NCI-H510A (cell line): Measurements from ENCODE around the gene ITGB3BP.

ENCODE experiments used
- DNase-seq: peaks from one replicate; lab custom pipeline; 2025; lab: John Stamatoyannopoulos, UW

The ITGB3BP gene

DNA sequence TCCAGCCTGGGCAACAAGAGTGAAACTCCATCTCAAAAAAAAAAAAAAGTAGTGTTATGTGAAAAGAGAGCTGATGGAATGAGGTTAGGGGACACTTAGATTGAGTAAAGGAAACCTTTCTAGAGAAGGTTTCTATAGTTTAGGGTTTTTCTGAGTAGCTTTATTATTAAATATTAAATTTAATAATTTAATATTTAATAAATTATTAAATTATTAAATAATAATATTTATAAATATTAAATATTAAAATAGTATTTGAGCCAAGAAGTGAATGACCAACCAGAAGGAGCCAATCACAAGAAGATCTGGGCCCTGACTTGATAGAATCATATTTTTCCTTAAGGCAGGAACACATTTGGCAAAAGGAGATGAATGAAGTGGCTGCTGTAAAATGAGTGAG, 104.9 kb downstream of the ITGB3BP start:
- DNase-seq = no peak

DNA sequence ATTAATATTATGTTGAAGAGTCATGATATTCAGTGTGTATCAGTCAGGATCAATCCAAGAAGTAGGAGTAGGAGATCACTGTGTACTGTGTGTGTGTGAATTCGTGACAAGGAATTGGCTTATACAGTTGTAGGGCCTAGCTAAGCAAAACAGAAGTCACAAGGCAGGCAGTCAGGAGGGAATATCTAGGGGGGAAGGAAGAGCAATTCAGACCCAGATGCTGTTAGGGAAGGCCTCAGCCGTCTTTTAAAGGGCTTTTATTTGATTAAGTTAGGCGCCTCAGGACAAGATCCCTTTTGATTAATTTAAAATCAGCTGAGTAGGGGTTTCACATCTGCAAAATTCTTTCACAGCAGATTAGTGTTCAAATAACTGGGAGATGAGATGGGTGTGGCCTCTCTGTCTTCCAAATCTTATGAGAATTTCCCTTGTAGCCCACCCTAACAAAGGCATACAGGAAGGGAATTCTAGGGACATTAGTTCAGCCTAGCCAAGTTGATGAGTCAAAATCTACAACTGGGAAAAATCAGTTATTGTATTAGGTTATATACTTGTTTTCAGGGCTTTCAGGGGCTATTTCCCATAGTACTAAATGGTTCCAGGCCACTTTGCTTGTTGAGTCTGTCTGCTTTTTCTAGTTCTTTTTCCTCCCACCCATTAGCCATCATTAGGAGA, 108.2 kb downstream of the ITGB3BP start:
- no peak for DNase-seq

DNA sequence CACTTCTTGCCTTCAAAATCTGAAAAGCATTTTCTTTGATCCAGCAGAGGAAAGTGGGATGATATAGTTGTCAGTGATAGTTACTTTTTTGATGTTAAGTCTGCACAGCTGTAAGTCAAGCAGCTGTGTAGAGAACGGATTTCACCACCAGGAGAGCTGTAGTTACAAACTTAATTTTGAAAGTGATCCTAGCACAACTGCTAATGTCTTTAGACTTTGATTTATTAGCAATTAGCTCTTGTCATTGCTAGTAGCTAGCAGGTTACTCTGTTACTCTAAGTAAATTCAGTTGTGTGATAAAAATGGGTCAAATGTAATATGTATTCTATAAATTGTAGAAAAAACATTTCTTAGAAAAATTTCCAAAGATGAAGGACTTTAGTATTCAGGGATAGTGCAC, 109.6 kb downstream of the ITGB3BP start:
- DNase-seq = no peak

DNA sequence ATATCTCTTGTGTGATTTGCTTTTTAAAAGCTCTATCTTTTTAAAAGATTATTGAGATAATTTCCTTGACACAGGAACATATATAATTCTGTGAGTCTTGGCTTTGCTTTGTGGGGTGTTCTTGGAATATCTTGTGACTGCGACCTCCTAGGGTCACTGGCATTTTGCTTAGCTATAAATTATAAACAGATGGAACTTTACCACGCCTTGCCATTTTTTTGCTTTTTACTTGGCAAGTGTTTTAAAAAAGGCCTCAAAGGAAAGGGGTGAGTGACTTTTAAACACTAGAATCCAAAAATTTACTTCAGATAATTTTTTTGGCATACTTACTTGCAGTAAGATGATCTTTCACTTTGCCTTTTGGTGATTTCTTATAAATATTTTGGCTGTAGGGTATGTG, 112.0 kb downstream of the ITGB3BP start:
- no peak for DNase-seq

DNA sequence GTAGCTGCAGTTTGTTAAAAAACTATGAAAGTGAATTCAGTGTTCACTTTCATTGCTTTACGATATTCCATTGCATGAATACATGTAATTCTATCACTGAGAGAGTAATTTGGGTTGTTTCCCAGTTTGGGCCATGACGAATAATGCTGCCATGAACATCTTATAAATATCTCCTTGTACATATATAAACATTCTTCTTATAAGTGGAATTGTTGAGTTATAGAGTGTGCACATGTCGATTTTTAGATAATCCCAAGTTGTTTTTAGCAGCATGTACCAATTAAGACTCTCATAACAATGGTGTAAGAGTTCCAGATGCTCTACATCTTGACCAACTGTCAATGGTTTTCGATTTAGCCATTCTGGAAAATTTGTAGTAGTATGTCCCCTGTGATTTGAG, 114.7 kb downstream of the ITGB3BP start:
- no peak for DNase-seq

DNA sequence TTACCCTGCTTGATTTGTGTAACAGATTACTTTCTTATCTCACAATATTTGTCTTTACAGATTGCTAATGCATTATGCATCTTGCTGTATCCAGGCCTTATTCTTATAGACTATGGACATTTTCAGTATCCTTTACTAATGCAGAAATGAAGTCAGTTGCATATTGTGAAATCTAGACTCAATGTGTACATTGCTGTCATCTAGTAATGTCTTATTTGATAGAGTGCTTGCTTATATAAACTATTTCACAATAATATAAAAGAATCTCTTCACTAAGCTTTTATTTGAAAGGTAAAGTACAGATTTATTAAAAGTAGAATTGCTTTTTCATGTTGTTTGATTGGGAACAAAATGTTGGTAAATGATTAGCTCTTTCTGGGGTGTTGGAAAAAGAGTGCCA, 116.0 kb downstream of the ITGB3BP start:
- DNase-seq = no peak

DNA sequence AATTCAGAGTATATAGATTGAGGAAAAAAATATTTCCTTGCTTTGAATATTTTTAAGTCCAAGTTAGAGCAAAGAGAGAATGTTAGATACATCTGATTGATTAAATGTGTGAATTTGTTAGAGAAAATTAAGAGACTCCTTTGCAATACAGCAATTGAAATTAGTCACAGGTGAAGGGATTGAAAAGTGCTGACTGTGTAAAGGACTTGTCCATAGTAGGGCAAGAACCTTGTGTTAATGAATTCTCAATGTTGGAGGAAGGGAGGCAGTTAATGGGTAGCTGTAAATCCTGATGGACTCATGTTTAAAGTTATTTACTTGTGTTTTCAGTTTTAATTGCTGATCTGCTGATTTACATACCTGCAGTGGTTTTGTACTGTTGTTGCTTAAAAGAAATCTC, 117.0 kb downstream of the ITGB3BP start:
- no peak for DNase-seq

DNA sequence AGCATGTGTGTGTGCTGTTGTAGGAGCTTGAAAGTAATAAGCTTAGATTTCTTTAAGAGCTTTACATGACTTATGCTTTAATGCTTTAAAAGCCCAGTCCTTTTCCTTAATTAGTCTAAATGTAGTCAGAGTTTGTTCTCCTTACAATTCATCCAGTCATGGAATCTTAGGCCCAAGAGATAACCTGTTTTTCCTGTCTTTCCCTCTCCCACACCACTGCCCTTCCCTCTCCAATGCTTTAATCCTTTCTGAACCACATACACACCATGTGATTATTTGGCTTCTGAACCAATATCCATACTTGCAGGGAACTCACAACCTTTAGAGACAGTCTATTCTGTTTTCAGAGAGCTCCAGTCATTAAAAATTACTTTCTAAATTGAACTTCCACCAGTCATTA, 118.0 kb downstream of the ITGB3BP start:
- DNase-seq = no peak

DNA sequence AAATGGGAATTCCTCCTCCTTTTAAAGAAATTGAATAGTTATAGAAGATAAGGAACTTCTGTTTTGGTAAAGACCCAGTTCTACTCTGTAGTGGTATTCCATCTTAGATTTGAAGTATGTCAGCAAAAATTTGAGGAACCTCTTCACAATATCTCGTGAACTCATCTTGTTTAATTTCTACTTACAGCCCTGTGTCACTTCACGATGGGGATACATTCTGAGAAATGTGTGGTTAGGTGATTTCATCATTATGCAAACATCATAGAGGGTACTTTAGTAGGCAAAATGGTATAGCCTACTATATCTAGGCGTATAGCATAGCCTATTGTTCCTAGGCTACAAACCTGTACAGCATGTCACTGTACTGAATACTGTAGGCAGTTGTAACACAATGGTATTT, 119.6 kb downstream of the ITGB3BP start:
- DNase-seq = peak; percentile 5

DNA sequence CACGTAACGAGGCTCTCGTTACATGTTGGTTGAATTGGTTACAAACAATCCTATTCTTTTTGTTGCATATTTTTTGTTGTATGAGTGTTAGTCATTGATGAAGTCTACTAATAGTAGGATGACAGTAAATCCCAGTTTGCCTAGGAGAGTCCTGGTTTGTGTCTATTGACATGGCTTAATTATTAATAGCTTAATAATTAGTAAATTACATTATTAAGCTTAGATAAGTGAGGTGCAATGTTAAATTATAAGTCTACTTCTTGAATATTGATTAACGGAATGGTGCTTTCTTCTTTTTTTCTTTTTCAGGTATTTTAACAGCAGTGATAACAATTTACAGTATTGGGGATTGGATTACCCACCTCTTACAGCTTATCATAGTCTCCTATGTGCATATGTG, 121.1 kb downstream of the ITGB3BP start:
- DNase-seq = no peak
